Caco-2 (cell line): ENCODE measurements around the gene FAM98B. TPM values are rescaled to one million over a fixed set of nuclear protein-coding genes. Genes with fewer than 3 reads are reported as not detected.

Experiments used
- BruUV-seq: library from RNA; stranded (reverse); fragments of 400-500 nt; replicated peaks from 2 replicates; lab custom pipeline; 2021; lab: Mats Ljungman, UMichigan
- CTCF ChIA-PET: fragments of 300-600 bp; sonication (Branson Sonifier 250); formaldehyde crosslinking; loops from one replicate; lab custom pipeline; 2022; ENCODE audit warnings: antibody characterized with exemption; lab: Charles Lee
- POLR2A ChIA-PET: fragments of 300-600 bp; sonication (Branson Sonifier 250); formaldehyde crosslinking; loops from one replicate; lab custom pipeline; 2022; ENCODE audit warnings: antibody characterized with exemption; lab: Charles Lee
- DNase-seq, 2 experiments: peaks; one replicate each; pipeline versions ENCODE4 v3.0.0 to v3.0.0-alpha.2; 2020 to 2022
- H3K27me3 ChIP-seq: replicated peaks from 2 replicates; pipeline ENCODE4 v1.6.0; 2011; ENCODE audit warnings: low read length; ENCODE audit not compliant: control insufficient read depth, insufficient read depth
- H3K36me3 ChIP-seq: 2 replicates; pipeline ENCODE4 v1.5.1; 2011; ENCODE audit warnings: low read length; ENCODE audit not compliant: control insufficient read depth, insufficient read depth
- H3K4me1 ChIP-seq: fragments of 250-450 bp; sonication (Bioruptor Pico); 2 replicates; pipeline ENCODE4 v1.5.1; 2020; ENCODE audit warnings: mild to moderate bottlenecking
- H3K4me3 ChIP-seq: 2 replicates; pipeline ENCODE4 v1.5.1; 2011; ENCODE audit warnings: low read depth, mild to moderate bottlenecking, control low read depth, low read length
- H3K9me3 ChIP-seq: fragments of 250-450 bp; sonication (Bioruptor Pico); 2 replicates; pipeline ENCODE4 v1.5.1; 2020; ENCODE audit warnings: mild to moderate bottlenecking, moderate library complexity
- H3K27ac Mint-ChIP-seq: one replicate; pipeline ENCODE4 v1.8.0; 2022; ENCODE audit warnings: mixed read lengths; ENCODE audit not compliant: unreplicated experiment
- H3K27me3 Mint-ChIP-seq: one replicate; pipeline ENCODE4 v1.8.0; 2022; ENCODE audit warnings: mixed read lengths; ENCODE audit not compliant: insufficient read depth, unreplicated experiment
- H3K36me3 Mint-ChIP-seq: one replicate; pipeline ENCODE4 v1.8.0; 2022; ENCODE audit warnings: mild to moderate bottlenecking, mixed read lengths; ENCODE audit not compliant: insufficient read depth, unreplicated experiment
- H3K4me1 Mint-ChIP-seq: one replicate; pipeline ENCODE4 v1.8.0; 2022; ENCODE audit warnings: low read depth, mixed read lengths; ENCODE audit not compliant: unreplicated experiment
- H3K4me3 Mint-ChIP-seq: one replicate; pipeline ENCODE4 v1.8.0; 2022; ENCODE audit warnings: mild to moderate bottlenecking, moderate library complexity, mixed read lengths; ENCODE audit not compliant: unreplicated experiment
- H3K9me3 Mint-ChIP-seq: one replicate; pipeline ENCODE4 v1.8.0; 2022; ENCODE audit warnings: mixed read lengths; ENCODE audit not compliant: unreplicated experiment
- CTCF ChIP-seq, 2 experiments: fragments of 200-600 bp in 1 of 2; IDR thresholded peaks; 1 replicate in 1 of 2; 2 replicates in 1 of 2; pipeline versions ENCODE4 v1.5.1 to v1.8.0; 2011 to 2022; ENCODE audit warnings: antibody characterized with exemption in 1 of 2, control low read depth in 1 of 2, inconsistent platforms in 1 of 2, low read depth in 1 of 2, low read length in 1 of 2, mild to moderate bottlenecking in 1 of 2, moderate library complexity in 1 of 2; ENCODE audit not compliant: insufficient read depth in 1 of 2, severe bottlenecking in 1 of 2, unreplicated experiment in 1 of 2
- intact Hi-C: fragments of 100-400 bp; cut with micrococcal nuclease; formaldehyde crosslinking; loops from one replicate; pipeline ENCODE4 v1.10.0; 2022; ENCODE audit not compliant: unreplicated experiment
- total RNA-seq: library from RNA; stranded (reverse); gene quantifications from 2 replicates; pipeline ENCODE4 v1.2.3, GENCODE V29; 2022

The FAM98B gene
- total RNA-seq, 1 experiment from 2014 or later = 47.2 TPM

GRCh38 chr15:38520035-38520434 lies 66.1 kb downstream of the FAM98B start:
- no peaks in the 10 kb centered on the region for H3K4me1 ChIP-seq
- H3K9me3 Mint-ChIP-seq = no peaks in the 10 kb centered on the region
- POLR2A ChIA-PET = no interaction called here
- no peak for DNase-seq
- no peaks in the 10 kb centered on the region for H3K9me3 ChIP-seq
- H3K27me3 ChIP-seq = no peaks in the 10 kb centered on the region
- H3K4me1 Mint-ChIP-seq = no peaks in the 10 kb centered on the region
- H3K36me3 Mint-ChIP-seq = no peaks in the 10 kb centered on the region
- BruUV-seq = no TSS peak
- H3K36me3 ChIP-seq = no peaks in the 10 kb centered on the region
- no peak overlapping the region for H3K4me3 Mint-ChIP-seq
- CTCF ChIA-PET = no interaction called here
- no peaks in the 10 kb centered on the region for H3K27me3 Mint-ChIP-seq
- TF ChIP-seq CTCF (IDR thresholded peaks at IDR 0.05; ENCODE audit: insufficient read depth in 1 of 2, low read depth in 1 of 2, low read length in 1 of 2, severe bottlenecking in 1 of 2, unreplicated experiment in 1 of 2) = no peak
- intact Hi-C loops = no loop called here
- no peak overlapping the region for H3K27ac Mint-ChIP-seq
- H3K4me3 ChIP-seq = no peak overlapping the region

- H3K27me3 Mint-ChIP-seq = no peaks in the 10 kb centered on the region
- POLR2A ChIA-PET = no interaction called here
- H3K9me3 ChIP-seq = no peaks in the 10 kb centered on the region
- no peaks in the 10 kb centered on the region for H3K4me1 ChIP-seq
- H3K36me3 Mint-ChIP-seq = no peaks in the 10 kb centered on the region
- H3K36me3 ChIP-seq = no peaks in the 10 kb centered on the region
- no TSS peak for BruUV-seq
- H3K4me1 Mint-ChIP-seq = no peaks in the 10 kb centered on the region
- no peak overlapping the region for H3K4me3 ChIP-seq
- H3K4me3 Mint-ChIP-seq = no peak overlapping the region
- CTCF ChIA-PET = interaction anchor here (1.4 kb wide), 1 partner anchor 43 kb away, joined by 3 read pairs; no protein-coding TSS in a partner anchor
- H3K27me3 ChIP-seq = no peaks in the 10 kb centered on the region
- H3K27ac Mint-ChIP-seq = no peak overlapping the region
- H3K9me3 Mint-ChIP-seq = no peaks in the 10 kb centered on the region
- DNase-seq = no peak
- TF ChIP-seq CTCF (IDR thresholded peaks at IDR 0.05; ENCODE audit: insufficient read depth in 1 of 2, low read depth in 1 of 2, low read length in 1 of 2, severe bottlenecking in 1 of 2, unreplicated experiment in 1 of 2) = no peak
- intact Hi-C loops = no loop called here
These were observed 67.4 kb downstream of the FAM98B start for GRCh38 chr15:38521316-38521715.

- ChIA-PET CTCF (no interaction called here), POLR2A (no interaction called here)
- H3K36me3 Mint-ChIP-seq = no peaks in the 10 kb centered on the region
- no peaks in the 10 kb centered on the region for H3K36me3 ChIP-seq
- no peaks in the 10 kb centered on the region for H3K4me1 Mint-ChIP-seq
- H3K27me3 Mint-ChIP-seq = no peaks in the 10 kb centered on the region
- BruUV-seq = no TSS peak
- H3K9me3 Mint-ChIP-seq = no peaks in the 10 kb centered on the region
- no peak for DNase-seq
- H3K4me1 ChIP-seq = no peaks in the 10 kb centered on the region
- no peaks in the 10 kb centered on the region for H3K9me3 ChIP-seq
- TF ChIP-seq CTCF (IDR thresholded peaks at IDR 0.05; ENCODE audit: insufficient read depth in 1 of 2, low read depth in 1 of 2, low read length in 1 of 2, severe bottlenecking in 1 of 2, unreplicated experiment in 1 of 2) = no peak
- no peak overlapping the region for H3K4me3 ChIP-seq
- no peaks in the 10 kb centered on the region for H3K27me3 ChIP-seq
- no peak overlapping the region for H3K4me3 Mint-ChIP-seq
- H3K27ac Mint-ChIP-seq = no peak overlapping the region
- intact Hi-C loops = no loop called here
These were observed 69.0 kb downstream of the FAM98B start for GRCh38 chr15:38522922-38523321.
